ENCODE results near the gene CRYGS. TPM values are rescaled to one million over a fixed set of nuclear protein-coding genes. Genes with fewer than 3 reads are reported as not detected.
"Not testable (repeated sequence)": the region's sequence is repeated elsewhere in the genome, so short reads cannot be mapped to it uniquely, and the experiment has no call there.

The CRYGS gene
- total RNA-seq, 1 donor from 2014 or later: 1.1 TPM

GRCh38 chr3:186519021-186519658 lies 25.0 kb downstream of the CRYGS start:
- no peak for DNase-seq (ENCODE audit: low read depth, low spot score)

GRCh38 chr3:186517218-186517617 lies 27.0 kb downstream of the CRYGS start:
- no peak for DNase-seq (ENCODE audit: low read depth, low spot score)

DNA sequence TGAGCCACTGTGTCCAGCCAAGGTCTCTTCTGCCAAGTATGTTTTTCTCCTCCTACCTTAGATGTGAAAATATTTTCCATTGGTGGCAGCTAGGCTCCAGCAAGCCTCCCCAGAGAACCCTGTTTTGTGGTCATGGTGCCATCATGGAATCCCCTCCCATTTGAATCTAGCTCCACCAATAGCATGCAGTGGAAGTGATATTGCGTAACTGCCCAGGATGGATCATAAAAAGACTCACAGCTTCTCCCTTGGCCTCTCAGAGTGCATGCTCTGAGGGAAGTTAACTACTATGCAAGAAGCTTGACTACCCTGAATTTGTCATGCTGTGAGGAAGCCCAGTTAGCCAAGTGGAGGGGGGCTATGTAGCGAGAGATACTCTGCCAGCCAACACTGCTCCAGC lies 27.5 kb downstream of the CRYGS start:
- no peak for DNase-seq (ENCODE audit: low read depth, low spot score)

- DNase-seq (ENCODE audit: low read depth, low spot score): no peak
These were observed 29.1 kb downstream of the CRYGS start for GRCh38 chr3:186515125-186515524.

GRCh38 chr3:186514296-186515002 lies 29.7 kb downstream of the CRYGS start:
- DNase-seq (ENCODE audit: low read depth, low spot score): no peak

DNA sequence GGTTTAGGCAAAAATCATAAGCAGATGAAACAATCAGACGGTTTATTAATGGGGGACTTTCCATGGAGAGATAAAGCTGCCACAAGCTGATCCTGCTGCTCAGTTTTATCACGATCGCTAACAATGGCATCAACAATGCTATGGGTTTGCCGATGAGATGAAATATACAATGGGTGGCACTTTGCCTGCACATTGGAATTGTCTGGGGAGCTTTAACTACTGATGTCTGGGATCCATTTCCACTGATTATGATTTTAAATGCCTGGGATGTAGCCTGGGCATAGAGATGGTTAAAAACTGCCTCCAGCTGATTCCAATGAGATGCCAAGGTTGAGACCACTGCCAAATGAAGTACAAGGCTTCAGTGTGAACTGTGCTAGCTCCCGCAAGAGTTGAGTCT lies 30.8 kb downstream of the CRYGS start:
- no peak for DNase-seq (ENCODE audit: low read depth, low spot score)

DNA sequence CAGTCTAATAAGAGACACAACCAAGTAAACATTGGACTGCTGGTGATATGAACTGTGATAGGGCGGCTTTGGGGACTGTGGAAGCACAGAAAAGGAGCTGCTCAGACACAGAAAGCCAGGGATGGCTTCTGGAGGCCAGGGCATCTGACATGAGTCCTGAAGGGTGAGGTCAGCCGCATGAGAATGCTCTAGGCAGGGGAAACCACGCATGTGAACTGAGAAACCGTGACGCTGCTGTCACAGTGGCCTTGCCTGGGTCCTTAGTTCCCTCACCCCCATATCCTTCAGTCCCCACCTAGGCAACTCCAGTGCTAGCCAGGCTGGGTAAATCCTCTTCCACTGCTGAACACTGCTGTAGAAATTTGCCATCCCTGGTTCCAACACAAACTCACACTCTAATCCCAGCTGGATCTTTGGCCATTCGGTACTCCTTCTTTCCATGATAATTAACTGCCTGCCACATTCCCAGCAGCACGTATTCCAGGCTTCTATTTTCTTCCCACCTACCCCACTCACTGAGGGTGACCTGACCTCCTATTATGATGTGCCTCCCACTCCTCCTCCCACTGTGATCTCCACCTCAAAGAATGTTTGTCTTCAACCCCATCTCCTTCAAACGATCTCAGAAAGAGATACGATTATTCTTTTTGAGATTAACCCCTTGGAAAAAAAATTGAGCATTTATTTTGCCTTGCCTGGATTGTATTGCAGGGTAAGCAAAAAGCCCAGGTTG lies 31.4 kb downstream of the CRYGS start:
- DNase-seq (ENCODE audit: low read depth, low spot score): no peak

GRCh38 chr3:186511702-186512101 lies 32.5 kb downstream of the CRYGS start:
- no peak for DNase-seq (ENCODE audit: low read depth, low spot score)

- no peak for DNase-seq (ENCODE audit: low read depth, low spot score)
These were observed 32.9 kb downstream of the CRYGS start for GRCh38 chr3:186511245-186511644.

DNA sequence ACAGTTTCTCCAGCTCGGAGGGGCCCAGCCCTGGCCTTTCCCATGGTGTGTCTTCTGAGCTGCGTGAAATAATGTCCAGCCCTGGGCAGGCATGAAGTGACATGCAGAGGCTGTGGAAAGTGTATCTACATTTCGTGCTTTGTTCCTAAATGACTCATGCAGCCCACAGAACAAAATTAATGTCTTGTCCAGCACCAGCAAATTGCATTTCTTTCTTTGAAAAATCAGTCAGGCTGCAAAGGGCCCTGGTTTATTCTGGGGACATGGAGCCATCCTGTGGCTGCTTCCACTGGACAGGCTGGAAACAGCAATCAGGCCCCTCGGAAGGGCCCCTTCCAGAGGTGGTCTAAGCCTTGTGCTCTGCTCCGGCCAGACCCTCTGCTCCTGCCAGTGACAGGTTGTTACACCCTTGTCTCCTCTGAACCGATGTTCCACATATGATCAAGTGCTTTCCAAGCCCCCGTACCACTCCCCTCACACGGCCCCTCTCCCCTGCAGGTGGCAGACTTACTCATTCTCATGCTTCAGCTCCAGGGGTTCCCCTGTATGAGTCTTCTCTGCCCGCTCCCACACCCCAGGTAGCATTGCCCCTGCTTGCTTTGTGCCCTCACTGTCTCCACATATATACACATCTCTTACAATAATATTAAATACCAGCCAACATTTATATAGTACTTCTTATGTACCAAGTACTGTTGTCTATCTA lies 33.7 kb downstream of the CRYGS start:
- no peak for DNase-seq (ENCODE audit: low read depth, low spot score)

GRCh38 chr3:186509423-186509822 lies 34.8 kb downstream of the CRYGS start:
- no peak for DNase-seq (ENCODE audit: low read depth, low spot score)

DNA sequence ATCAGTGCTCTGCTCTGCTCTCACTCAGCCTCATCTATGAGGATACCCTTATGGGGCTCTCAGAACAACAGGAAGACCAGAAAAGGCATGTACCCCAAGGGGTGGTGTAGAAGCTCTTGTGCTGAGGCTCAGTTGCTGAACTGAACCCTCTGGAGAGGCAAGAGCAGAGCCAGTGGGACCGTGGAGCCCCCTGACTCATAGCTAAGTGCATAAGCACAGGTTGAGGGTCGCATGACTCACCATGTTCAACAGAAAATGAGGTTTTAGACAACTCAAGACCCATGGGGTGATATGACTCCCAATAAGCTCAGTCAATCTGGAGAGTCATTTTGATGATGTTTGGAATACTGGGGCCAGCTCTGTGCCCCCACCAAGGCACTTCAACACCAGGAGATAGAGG lies 37.3 kb downstream of the CRYGS start:
- DNase-seq (ENCODE audit: low read depth, low spot score): no peak

GRCh38 chr3:186506191-186506739 lies 37.9 kb downstream of the CRYGS start:
- DNase-seq (ENCODE audit: low read depth, low spot score): no peak

DNA sequence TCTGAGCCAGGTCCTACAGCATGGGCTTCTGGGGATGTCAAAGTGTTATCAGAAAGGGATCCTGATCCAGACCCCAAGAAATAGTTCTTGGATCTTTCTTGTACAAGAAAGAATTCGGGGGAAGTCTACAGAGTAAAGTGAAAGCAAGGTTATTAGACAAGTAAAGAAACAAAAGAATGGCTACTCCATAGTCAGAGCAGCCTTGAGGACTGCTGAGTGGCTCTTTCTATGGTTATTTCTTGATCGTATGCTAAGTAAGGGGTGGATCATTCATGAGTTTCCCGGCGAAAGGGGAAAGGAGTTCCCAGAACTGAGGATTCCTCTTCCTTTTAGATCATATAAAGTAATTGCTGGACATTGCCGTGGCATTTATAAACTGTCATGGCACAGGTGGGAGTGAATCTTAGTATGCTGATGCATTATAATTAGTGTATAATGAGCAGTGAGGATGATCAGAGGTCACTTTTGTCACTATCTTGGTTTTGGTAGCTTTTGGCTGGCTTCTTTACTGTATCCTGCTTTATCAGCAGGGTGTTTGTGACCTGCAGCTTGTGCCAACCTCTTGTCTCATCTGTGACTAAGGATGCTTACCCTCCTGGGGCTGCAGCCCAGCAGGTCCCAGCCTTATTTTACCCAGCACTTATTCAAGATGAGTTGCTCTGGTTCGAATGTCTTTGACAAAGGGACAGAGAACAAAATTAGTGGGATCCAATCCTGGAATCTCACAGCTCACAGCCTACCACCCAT lies 41.0 kb downstream of the CRYGS start:
- no peak for DNase-seq (ENCODE audit: low read depth, low spot score)

- no peak for DNase-seq (ENCODE audit: low read depth, low spot score)
These were observed 41.8 kb downstream of the CRYGS start for GRCh38 chr3:186502138-186502948.

- DNase-seq (ENCODE audit: low read depth, low spot score): not testable (repeated sequence)
These were observed 44.2 kb downstream of the CRYGS start for GRCh38 chr3:186499949-186500348.

- DNase-seq (ENCODE audit: low read depth, low spot score): not testable (repeated sequence)
These were observed 46.2 kb downstream of the CRYGS start for GRCh38 chr3:186498022-186498421.

DNA sequence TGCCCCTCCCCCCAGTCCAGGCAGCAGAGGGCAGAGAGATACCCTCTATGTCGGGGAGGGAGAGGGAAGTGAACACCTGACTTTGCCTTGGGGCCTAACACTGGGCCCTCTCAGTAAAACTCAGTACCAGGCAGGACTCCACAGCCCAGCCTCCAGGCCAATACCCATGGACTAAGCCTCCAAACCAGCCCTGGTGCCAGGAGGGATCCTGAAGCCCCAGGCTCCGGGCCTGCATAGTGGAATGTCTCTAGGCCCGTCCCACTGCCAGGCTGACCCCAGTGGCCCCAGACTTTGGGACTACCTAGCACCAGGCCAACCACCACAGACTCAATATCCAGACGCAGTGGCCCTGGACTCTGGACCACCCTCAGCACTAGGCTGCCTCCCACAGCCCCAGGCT lies 46.6 kb downstream of the CRYGS start:
- DNase-seq (ENCODE audit: low read depth, low spot score): no peak

DNA sequence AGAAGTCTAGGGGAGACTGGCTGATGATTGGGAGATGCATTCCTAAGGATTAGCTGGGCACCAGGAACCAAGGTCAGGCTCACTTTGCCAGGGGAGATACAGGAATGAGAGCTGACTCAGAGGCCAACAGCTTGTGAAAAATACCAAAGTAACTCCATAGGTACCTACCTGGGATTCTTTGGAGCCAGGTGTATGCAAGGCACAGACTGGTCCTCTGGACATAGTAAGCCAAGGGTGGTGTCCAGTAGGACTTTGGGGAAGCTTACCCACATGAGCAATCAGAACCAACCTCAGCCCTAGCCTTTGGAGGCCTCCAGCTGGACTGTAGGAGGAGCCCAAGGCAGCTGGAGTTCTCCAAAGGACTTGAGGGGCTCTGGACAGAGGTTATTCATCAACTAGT lies 47.5 kb downstream of the CRYGS start:
- DNase-seq (ENCODE audit: low read depth, low spot score): no peak

- DNase-seq (ENCODE audit: low read depth, low spot score): no peak
These were observed 48.2 kb downstream of the CRYGS start for GRCh38 chr3:186496016-186496415.

All from pulmonary artery endothelial cell (primary cell).